HEK293 (cell line): Measurements from ENCODE around the gene CAPN12.

Experiments used
- CTCF ChIA-PET: fragments of 350-600 bp; formaldehyde crosslinking; extraction: SDS; loops from one replicate; lab custom pipeline; 2021; ENCODE audit warnings: antibody characterized with exemption; lab: Yijun Ruan, JAX
- POLR2A ChIA-PET: fragments of 300-600 bp; formaldehyde crosslinking; extraction: SDS; loops from one replicate; lab custom pipeline; 2020; ENCODE audit warnings: antibody characterized with exemption, inconsistent platforms; lab: Yijun Ruan, JAX
- H3K27ac ChIP-seq: fragments of 200-500 bp; sonication (Bioruptor generic); 2 replicates; pipeline ENCODE4 v1.5.1; 2014; ENCODE audit warnings: low read depth, low read length, control low read depth, inconsistent platforms; ENCODE audit errors: extremely low read depth
- H3K36me3 ChIP-seq, 2 experiments: fragments of 200-500 bp in 1 of 2; sonication (Bioruptor generic) in 1 of 2; 1 replicate in 1 of 2; 2 replicates in 1 of 2; pipeline ENCODE4 v1.5.1; 2014 to 2017; ENCODE audit warnings: inconsistent platforms in 2 of 2, low read length in 2 of 2; ENCODE audit not compliant: control insufficient read depth in 2 of 2, insufficient read depth in 1 of 2
- H3K4me1 ChIP-seq: fragments of 200-500 bp; sonication (Bioruptor generic); 2 replicates; pipeline ENCODE4 v1.5.1; 2014; ENCODE audit warnings: mild to moderate bottlenecking, low read length, inconsistent platforms; ENCODE audit not compliant: control insufficient read depth, insufficient read depth
- H3K4me3 ChIP-seq: 2 replicates; pipeline ENCODE4 v1.5.1; 2011; ENCODE audit warnings: low read depth, mild to moderate bottlenecking, control low read depth, low read length, moderate library complexity
- H3K9me3 ChIP-seq: fragments of 200-500 bp; sonication (Bioruptor generic); 2 replicates; pipeline ENCODE4 v1.5.1; 2014; ENCODE audit warnings: low read depth, low read length, inconsistent platforms; ENCODE audit not compliant: control insufficient read depth, insufficient read depth
- KLF8 ChIP-seq: fragments of 450-650 bp; formaldehyde crosslinking; IDR thresholded peaks from 2 replicates; pipeline ENCODE4 v1.5.1; 2016; ENCODE audit warnings: missing biosample characterization, missing genetic modification characterization
- MYNN ChIP-seq: fragments of 450-650 bp; formaldehyde crosslinking; IDR thresholded peaks from 2 replicates; pipeline ENCODE4 v1.5.1; 2016; ENCODE audit warnings: missing biosample characterization, missing genetic modification characterization, borderline replicate concordance
- PRDM1 ChIP-seq: fragments of 450-650 bp; formaldehyde crosslinking; IDR thresholded peaks from 2 replicates; pipeline ENCODE4; 2016; ENCODE audit warnings: missing biosample characterization, missing genetic modification characterization
- SALL2 ChIP-seq: fragments of 450-650 bp; formaldehyde crosslinking; IDR thresholded peaks from 2 replicates; pipeline ENCODE4 v1.5.0; 2017; ENCODE audit warnings: missing biosample characterization, mild to moderate bottlenecking, missing genetic modification characterization, borderline replicate concordance
- ZBTB17 ChIP-seq: fragments of 450-650 bp; formaldehyde crosslinking; IDR thresholded peaks from 2 replicates; pipeline ENCODE4 v1.5.1; 2016; ENCODE audit warnings: missing biosample characterization, missing genetic modification characterization
- ZFP69B ChIP-seq: fragments of 450-650 bp; formaldehyde crosslinking; IDR thresholded peaks from 2 replicates; pipeline ENCODE4 v1.5.1; 2016; ENCODE audit warnings: missing biosample characterization, missing genetic modification characterization
- ZIC2 ChIP-seq: fragments of 450-650 bp; formaldehyde crosslinking; IDR thresholded peaks from 2 replicates; pipeline ENCODE4 v1.5.1; 2016; ENCODE audit warnings: missing biosample characterization, missing genetic modification characterization
- ZNF146 ChIP-seq: fragments of 450-650 bp; formaldehyde crosslinking; IDR thresholded peaks from 2 replicates; pipeline ENCODE4 v1.5.1; 2016; ENCODE audit warnings: missing biosample characterization, missing genetic modification characterization
- ZNF16 ChIP-seq: fragments of 450-650 bp; formaldehyde crosslinking; IDR thresholded peaks from 2 replicates; pipeline ENCODE4 v1.5.1; 2016; ENCODE audit warnings: low read depth, missing biosample characterization, missing genetic modification characterization
- ZNF184 ChIP-seq: fragments of 450-650 bp; IDR thresholded peaks from 2 replicates; pipeline ENCODE4 v1.5.1; 2018; ENCODE audit warnings: missing biosample characterization, mild to moderate bottlenecking, missing genetic modification characterization
- ZNF19 ChIP-seq: fragments of 450-650 bp; formaldehyde crosslinking; IDR thresholded peaks from 2 replicates; pipeline ENCODE4; 2016; ENCODE audit warnings: missing biosample characterization, missing genetic modification characterization, low read depth
- ZNF24 ChIP-seq: fragments of 450-650 bp; formaldehyde crosslinking; IDR thresholded peaks from 2 replicates; pipeline ENCODE4 v1.5.1; 2016; ENCODE audit warnings: missing biosample characterization, missing genetic modification characterization
- ZNF354C ChIP-seq: fragments of 450-650 bp; formaldehyde crosslinking; IDR thresholded peaks from 2 replicates; pipeline ENCODE4 v1.5.1; 2016; ENCODE audit warnings: missing biosample characterization, missing genetic modification characterization, low read depth, borderline replicate concordance
- ZNF37A ChIP-seq: fragments of 450-650 bp; IDR thresholded peaks from 2 replicates; pipeline ENCODE4 v1.5.1; 2018; ENCODE audit warnings: missing biosample characterization, missing genetic modification characterization
- ZNF596 ChIP-seq: fragments of 450-650 bp; IDR thresholded peaks from 2 replicates; pipeline ENCODE4 v1.5.0; 2018; ENCODE audit warnings: missing biosample characterization, mild to moderate bottlenecking, missing genetic modification characterization, moderate library complexity
- ZNF664 ChIP-seq: fragments of 450-650 bp; formaldehyde crosslinking; IDR thresholded peaks from 2 replicates; pipeline ENCODE4 v1.5.1; 2016; ENCODE audit warnings: missing biosample characterization, missing genetic modification characterization
- ZNF670 ChIP-seq: fragments of 450-650 bp; formaldehyde crosslinking; IDR thresholded peaks from 2 replicates; pipeline ENCODE4 v1.5.1; 2016; ENCODE audit warnings: missing biosample characterization, missing genetic modification characterization, low read depth
- ZNF776 ChIP-seq: fragments of 450-650 bp; formaldehyde crosslinking; IDR thresholded peaks from 2 replicates; pipeline ENCODE4 v1.5.0; 2017; ENCODE audit warnings: missing biosample characterization, missing genetic modification characterization, borderline replicate concordance
- ZXDB ChIP-seq: fragments of 450-650 bp; formaldehyde crosslinking; IDR thresholded peaks from 2 replicates; pipeline ENCODE4 v1.5.1; 2016; ENCODE audit warnings: missing biosample characterization, missing genetic modification characterization
- TF ChIP-seq, protein P1 (sequence below): fragments of 450-650 bp; formaldehyde crosslinking; IDR thresholded peaks from 2 replicates; pipeline ENCODE4 v1.5.1; 2016; ENCODE audit warnings: missing biosample characterization, missing genetic modification characterization
- TF ChIP-seq, protein P2 (sequence below): fragments of 450-650 bp; formaldehyde crosslinking; IDR thresholded peaks from 2 replicates; pipeline ENCODE4 v1.5.1; 2016; ENCODE audit warnings: missing biosample characterization, missing genetic modification characterization
- TF ChIP-seq, protein P3 (sequence below): fragments of 450-650 bp; formaldehyde crosslinking; IDR thresholded peaks from 2 replicates; pipeline ENCODE4 v1.5.1; 2017; ENCODE audit warnings: missing biosample characterization, mild to moderate bottlenecking, missing genetic modification characterization, moderate library complexity

CAPN12 gene

GRCh38 chr19:38713227-38713649 is 31.0 kb downstream of the CAPN12 start:
- CTCF ChIA-PET: interaction anchor here (1.1 to 2.3 kb wide), 2 partner anchors 10 to 78 kb away, joined by 4 to 21 read pairs; no protein-coding TSS in a partner anchor

GRCh38 chr19:38712161-38712748 is 32.0 kb downstream of the CAPN12 start:
- Histone ChIP-seq H3K4me3 (no peak overlapping the region), H3K27ac (no peak overlapping the region), H3K9me3 (no peaks in the 10 kb centered on the region), H3K4me1 (no peaks in the 10 kb centered on the region), H3K36me3 (peaks cover 84 to 93% of the 10 kb centered on the region in 2 experiments)
- ChIA-PET CTCF (interaction anchor here (0.5 to 1.2 kb wide), 2 partner anchors 168 to 218 kb away, joined by 5 to 6 read pairs; partner anchors contain the start of genes MRPS12 and SARS2), POLR2A (interaction anchor here (1.5 to 2.0 kb wide), 2 partner anchors 65 to 218 kb away, joined by 4 to 8 read pairs; partner anchors contain the start of genes ACTN4, MRPS12 and SARS2)
- TF ChIP-seq ZNF776 (no peak), KLF8 (tag by site-specific recombination) (peak; percentile 63; the same call in 1 of the 2 replicates)

More at GRCh38 chr19:38713227-38713649, 31.0 kb downstream of the CAPN12 start:
- Histone ChIP-seq H3K4me1 (no peaks in the 10 kb centered on the region), H3K4me3 (no peak overlapping the region), H3K36me3 (peaks cover 86 to 92% of the 10 kb centered on the region in 2 experiments), H3K9me3 (no peaks in the 10 kb centered on the region), H3K27ac (0 out of 2 replicates have a peak overlapping the region, but pooled peaks have one; percentile 16)
- TF ChIP-seq, protein P1, sequence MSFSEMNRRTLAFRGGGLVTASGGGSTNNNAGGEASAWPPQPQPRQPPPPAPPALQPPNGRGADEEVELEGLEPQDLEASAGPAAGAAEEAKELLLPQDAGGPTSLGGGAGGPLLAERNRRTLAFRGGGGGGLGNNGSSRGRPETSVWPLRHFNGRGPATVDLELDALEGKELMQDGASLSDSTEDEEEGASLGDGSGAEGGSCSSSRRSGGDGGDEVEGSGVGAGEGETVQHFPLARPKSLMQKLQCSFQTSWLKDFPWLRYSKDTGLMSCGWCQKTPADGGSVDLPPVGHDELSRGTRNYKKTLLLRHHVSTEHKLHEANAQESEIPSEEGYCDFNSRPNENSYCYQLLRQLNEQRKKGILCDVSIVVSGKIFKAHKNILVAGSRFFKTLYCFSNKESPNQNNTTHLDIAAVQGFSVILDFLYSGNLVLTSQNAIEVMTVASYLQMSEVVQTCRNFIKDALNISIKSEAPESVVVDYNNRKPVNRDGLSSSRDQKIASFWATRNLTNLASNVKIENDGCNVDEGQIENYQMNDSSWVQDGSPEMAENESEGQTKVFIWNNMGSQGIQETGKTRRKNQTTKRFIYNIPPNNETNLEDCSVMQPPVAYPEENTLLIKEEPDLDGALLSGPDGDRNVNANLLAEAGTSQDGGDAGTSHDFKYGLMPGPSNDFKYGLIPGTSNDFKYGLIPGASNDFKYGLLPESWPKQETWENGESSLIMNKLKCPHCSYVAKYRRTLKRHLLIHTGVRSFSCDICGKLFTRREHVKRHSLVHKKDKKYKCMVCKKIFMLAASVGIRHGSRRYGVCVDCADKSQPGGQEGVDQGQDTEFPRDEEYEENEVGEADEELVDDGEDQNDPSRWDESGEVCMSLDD (tag by site-specific recombination): no peak
- TF ChIP-seq PRDM1 (no peak), ZNF354C (no peak), ZNF596 (tag by site-specific recombination) (no peak), ZBTB17 (tag by site-specific recombination) (no peak), ZNF16 (no peak), SALL2 (tag by site-specific recombination) (no peak), ZXDB (no peak), ZNF19 (no peak), ZNF24 (tag by site-specific recombination) (no peak), MYNN (no peak), ZNF37A (no peak), ZNF184 (tag by site-specific recombination) (no peak), ZNF146 (tag by site-specific recombination) (no peak), ZFP69B (tag by site-specific recombination) (no peak)
- TF ChIP-seq, protein P2, sequence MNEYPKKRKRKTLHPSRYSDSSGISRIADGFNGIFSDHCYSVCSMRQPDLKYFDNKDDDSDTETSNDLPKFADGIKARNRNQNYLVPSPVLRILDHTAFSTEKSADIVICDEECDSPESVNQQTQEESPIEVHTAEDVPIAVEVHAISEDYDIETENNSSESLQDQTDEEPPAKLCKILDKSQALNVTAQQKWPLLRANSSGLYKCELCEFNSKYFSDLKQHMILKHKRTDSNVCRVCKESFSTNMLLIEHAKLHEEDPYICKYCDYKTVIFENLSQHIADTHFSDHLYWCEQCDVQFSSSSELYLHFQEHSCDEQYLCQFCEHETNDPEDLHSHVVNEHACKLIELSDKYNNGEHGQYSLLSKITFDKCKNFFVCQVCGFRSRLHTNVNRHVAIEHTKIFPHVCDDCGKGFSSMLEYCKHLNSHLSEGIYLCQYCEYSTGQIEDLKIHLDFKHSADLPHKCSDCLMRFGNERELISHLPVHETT (tag by site-specific recombination): no peak
- POLR2A ChIA-PET: no interaction called here

DNA sequence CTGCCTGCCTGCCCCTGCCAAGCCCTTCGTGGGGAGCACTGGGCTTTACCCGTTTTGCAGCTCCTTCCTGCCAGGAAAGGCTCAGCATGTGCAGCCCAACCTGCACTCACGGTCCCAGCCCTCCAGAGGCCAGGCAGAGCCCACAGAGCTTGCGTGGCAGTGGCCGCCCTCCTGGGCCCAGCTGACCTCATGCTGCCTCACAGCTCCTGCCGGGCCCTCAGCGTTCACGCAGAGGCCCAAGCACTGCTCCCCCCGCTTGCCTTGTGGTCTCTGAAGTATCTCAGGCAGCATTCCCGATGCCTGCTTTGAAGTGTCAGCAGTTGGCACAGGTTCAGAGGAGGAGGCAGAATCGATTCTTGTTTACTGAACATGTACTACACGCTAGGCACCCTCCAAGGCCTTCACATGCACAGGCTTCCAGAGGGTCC is 32.5 kb downstream of the CAPN12 start:
- ChIA-PET CTCF (interaction anchor here (0.5 to 1.2 kb wide), 2 partner anchors 167 to 218 kb away, joined by 5 to 6 read pairs; partner anchors contain the start of genes MRPS12 and SARS2), POLR2A (interaction anchor here (1.4 to 2.0 kb wide), 4 partner anchors 23 to 219 kb away, joined by 3 to 8 read pairs (median 4); partner anchors contain the start of genes ACTN4, MRPS12 and SARS2)
- Histone ChIP-seq H3K27ac (no peak overlapping the region), H3K9me3 (no peaks in the 10 kb centered on the region), H3K36me3 (peaks cover 84 to 93% of the 10 kb centered on the region in 2 experiments), H3K4me1 (no peaks in the 10 kb centered on the region), H3K4me3 (no peak overlapping the region)
- TF ChIP-seq ZNF670 (tag by site-specific recombination) (no peak), ZIC2 (tag by site-specific recombination) (peak; percentile 97), ZNF664 (tag by site-specific recombination) (peak; percentile 90; the same call in 1 of the 2 replicates)
- TF ChIP-seq, protein P3, sequence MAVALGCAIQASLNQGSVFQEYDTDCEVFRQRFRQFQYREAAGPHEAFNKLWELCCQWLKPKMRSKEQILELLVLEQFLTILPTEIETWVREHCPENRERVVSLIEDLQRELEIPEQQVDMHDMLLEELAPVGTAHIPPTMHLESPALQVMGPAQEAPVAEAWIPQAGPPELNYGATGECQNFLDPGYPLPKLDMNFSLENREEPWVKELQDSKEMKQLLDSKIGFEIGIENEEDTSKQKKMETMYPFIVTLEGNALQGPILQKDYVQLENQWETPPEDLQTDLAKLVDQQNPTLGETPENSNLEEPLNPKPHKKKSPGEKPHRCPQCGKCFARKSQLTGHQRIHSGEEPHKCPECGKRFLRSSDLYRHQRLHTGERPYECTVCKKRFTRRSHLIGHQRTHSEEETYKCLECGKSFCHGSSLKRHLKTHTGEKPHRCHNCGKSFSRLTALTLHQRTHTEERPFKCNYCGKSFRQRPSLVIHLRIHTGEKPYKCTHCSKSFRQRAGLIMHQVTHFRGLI (tag by site-specific recombination): peak; percentile 93
